SK-N-SH (cell line): ENCODE data around the gene TRMT1L. TPM values are rescaled to one million over a fixed set of nuclear protein-coding genes. Genes with fewer than 3 reads are reported as not detected.

ENCODE experiments used
- CTCF ChIA-PET: fragments of 300-600, 350-600 bp; formaldehyde crosslinking; extraction: SDS; loops from one replicate; lab custom pipeline; 2021; lab: Yijun Ruan, JAX
- POLR2A ChIA-PET: fragments of 350-600 bp; sonication (Branson Sonifier 250); formaldehyde crosslinking; extraction: SDS; loops from one replicate; lab custom pipeline; 2020; ENCODE audit warnings: antibody characterized with exemption, inconsistent platforms; lab: Yijun Ruan, JAX
- DNase-seq: peaks from one replicate; pipeline ENCODE4 v3.0.0; 2012
- H2AFZ ChIP-seq: fragments of 200-600 bp; sonication (generic); 2 replicates; pipeline ENCODE4 v1.8.1; 2016; ENCODE audit warnings: antibody characterized with exemption, mild to moderate bottlenecking, low read depth
- H3F3A ChIP-seq: fragments of 200-600 bp; sonication (generic); replicated peaks from 2 replicates; pipeline ENCODE3; 2016; ENCODE audit warnings: antibody characterized with exemption, mild to moderate bottlenecking; ENCODE audit not compliant: insufficient read depth
- H3K27ac ChIP-seq, 2 experiments: fragments of 200-500 bp in 1 of 2; fragments of 200-600 bp in 1 of 2; sonication (Bioruptor generic) in 1 of 2; sonication (generic), shearing (Covaris generic) in 1 of 2; 2 replicates each; pipeline versions ENCODE4 v1.5.1 to v1.6.1; 2014 to 2016; ENCODE audit warnings: low read depth in 2 of 2, inconsistent platforms in 1 of 2, low read length in 1 of 2, mild to moderate bottlenecking in 1 of 2, mixed read lengths in 1 of 2
- H3K27me3 ChIP-seq: fragments of 200-600 bp; sonication (generic), shearing (Covaris generic); 2 replicates; pipeline ENCODE4 v1.6.1; 2016; ENCODE audit warnings: mixed run types; ENCODE audit not compliant: insufficient read depth
- H3K36me3 ChIP-seq, 2 experiments: fragments of 200-500 bp in 1 of 2; fragments of 200-600 bp in 1 of 2; sonication (Bioruptor generic) in 1 of 2; sonication (generic) in 1 of 2; replicated peaks in 1 of 2; 2 replicates each; pipeline versions ENCODE3 to v1.5.1; 2014 to 2016; ENCODE audit warnings: low read length in 1 of 2, mild to moderate bottlenecking in 1 of 2; ENCODE audit not compliant: insufficient read depth in 2 of 2, control insufficient read depth in 1 of 2
- H3K4me1 ChIP-seq, 2 experiments: fragments of 200-500 bp in 1 of 2; fragments of 200-600 bp in 1 of 2; sonication (Bioruptor generic) in 1 of 2; sonication (generic), shearing (Covaris generic) in 1 of 2; 2 replicates each; pipeline versions ENCODE4 v1.5.1 to v1.6.1; 2014 to 2016; ENCODE audit warnings: low read depth in 1 of 2, low read length in 1 of 2, mixed run types in 1 of 2; ENCODE audit not compliant: insufficient read depth in 2 of 2, control insufficient read depth in 1 of 2
- H3K4me2 ChIP-seq: fragments of 200-600 bp; sonication (generic), shearing (Covaris generic); 2 replicates; pipeline ENCODE4 v1.6.1; 2017; ENCODE audit warnings: mixed run types
- H3K4me3 ChIP-seq, 2 experiments: fragments of 200-500 bp in 1 of 2; fragments of 200-600 bp in 1 of 2; sonication (Bioruptor generic) in 1 of 2; sonication (generic), shearing (Covaris generic) in 1 of 2; 2 replicates each; pipeline versions ENCODE4 v1.5.1 to v1.8.1; 2014 to 2016; ENCODE audit warnings: low read depth in 2 of 2, inconsistent platforms in 1 of 2, low read length in 1 of 2, mild to moderate bottlenecking in 1 of 2, mixed read lengths in 1 of 2, moderate library complexity in 1 of 2
- H3K79me2 ChIP-seq: fragments of 200-600 bp; sonication (generic); 2 replicates; pipeline ENCODE4 v1.8.1; 2017; ENCODE audit warnings: mild to moderate bottlenecking; ENCODE audit not compliant: insufficient read depth
- H3K9ac ChIP-seq: fragments of 200-600 bp; sonication (generic); 2 replicates; pipeline ENCODE4 v1.6.1; 2017; ENCODE audit warnings: mixed run types
- H3K9me2 ChIP-seq: fragments of 200-600 bp; sonication (generic); 2 replicates; pipeline ENCODE4 v1.6.1; 2017; ENCODE audit warnings: mixed run types
- H3K9me3 ChIP-seq: fragments of 200-600 bp; sonication (generic); 2 replicates; pipeline ENCODE4 v1.6.1; 2017; ENCODE audit warnings: mixed run types, mild to moderate bottlenecking, moderate library complexity
- H4K20me1 ChIP-seq: fragments of 200-600 bp; sonication (generic); 2 replicates; pipeline ENCODE4 v1.6.1; 2017; ENCODE audit warnings: mild to moderate bottlenecking, mixed run types; ENCODE audit not compliant: insufficient read depth
- CTCF ChIP-seq: fragments of 200-600 bp; sonication (generic); IDR thresholded peaks from 2 replicates; pipeline ENCODE4 v1.6.1; 2017; ENCODE audit warnings: antibody characterized with exemption, mild to moderate bottlenecking, moderate library complexity
- EP300 ChIP-seq, 2 experiments: IDR thresholded peaks; 2 replicates each; pipeline versions ENCODE4 v1.4.0 to v1.6.1; 2012; ENCODE audit warnings: borderline replicate concordance in 1 of 2, low read depth in 1 of 2, low read length in 1 of 2
- FOSL2 ChIP-seq: IDR thresholded peaks from 2 replicates; pipeline ENCODE4 v1.4.0; 2012; ENCODE audit warnings: low read depth, mild to moderate bottlenecking, moderate library complexity, borderline replicate concordance
- FOXJ3 ChIP-seq: sonication (generic); formaldehyde crosslinking; IDR thresholded peaks from 2 replicates; pipeline ENCODE4 v1.5.1; 2020; ENCODE audit warnings: mild to moderate bottlenecking, missing genetic modification reagents
- GABPA ChIP-seq: IDR thresholded peaks from 2 replicates; pipeline ENCODE4 v1.4.0; 2012; ENCODE audit warnings: low read depth, mild to moderate bottlenecking
- GATA2 ChIP-seq: sonication (generic); formaldehyde crosslinking; IDR thresholded peaks from 2 replicates; pipeline ENCODE4 v1.5.0; 2020; ENCODE audit warnings: mild to moderate bottlenecking, missing genetic modification reagents
- IRF3 ChIP-seq: fragments of 150-350 bp; IDR thresholded peaks from 2 replicates; pipeline ENCODE4 v1.6.1; 2016; ENCODE audit warnings: mild to moderate bottlenecking, low read depth, low read length
- JUND ChIP-seq: IDR thresholded peaks from 2 replicates; pipeline ENCODE4 v1.4.0; 2012
- MAX ChIP-seq: IDR thresholded peaks from 2 replicates; pipeline ENCODE4 v1.4.0; 2012; ENCODE audit warnings: low read depth
- MEF2A ChIP-seq: IDR thresholded peaks from 2 replicates; pipeline ENCODE4 v1.4.0; 2012; ENCODE audit warnings: low read depth, borderline replicate concordance
- MXI1 ChIP-seq: IDR thresholded peaks from 2 replicates; pipeline ENCODE4 v1.6.1; 2012; ENCODE audit warnings: mild to moderate bottlenecking, low read depth, low read length, improper control_type of control experiment
- NRF1 ChIP-seq: IDR thresholded peaks from 2 replicates; pipeline ENCODE4 v1.6.1; 2012; ENCODE audit warnings: low read depth, mild to moderate bottlenecking, low read length
- PBX3 ChIP-seq: IDR thresholded peaks from 2 replicates; pipeline ENCODE4; 2012
- RCOR1 ChIP-seq: fragments of 150-350 bp; IDR thresholded peaks from 2 replicates; pipeline ENCODE4 v1.6.1; 2017; ENCODE audit warnings: antibody characterized with exemption, low read length
- RFX5 ChIP-seq: IDR thresholded peaks from 2 replicates; pipeline ENCODE4 v1.6.1; 2012; ENCODE audit warnings: mild to moderate bottlenecking, improper control_type of control experiment, low read length
- RXRA ChIP-seq: IDR thresholded peaks from 2 replicates; pipeline ENCODE4 v1.4.0; 2012; ENCODE audit warnings: low read depth, mild to moderate bottlenecking, borderline replicate concordance
- SMC3 ChIP-seq: IDR thresholded peaks from 2 replicates; pipeline ENCODE4 v1.6.1; 2012; ENCODE audit warnings: low read depth, low read length, improper control_type of control experiment
- TCF12 ChIP-seq: IDR thresholded peaks from 2 replicates; pipeline ENCODE4 v1.4.0; 2012
- TEAD4 ChIP-seq: IDR thresholded peaks from 2 replicates; pipeline ENCODE4 v1.4.0; 2012; ENCODE audit warnings: mild to moderate bottlenecking, borderline replicate concordance; ENCODE audit not compliant: insufficient read depth
- ZBTB33 ChIP-seq: IDR thresholded peaks from 2 replicates; pipeline ENCODE4 v1.4.0; 2012; ENCODE audit warnings: low read depth, borderline replicate concordance
- WGBS: methylation state at CpG from one replicate; pipeline ENCODE4 v1.1.6; 2017; ENCODE audit warnings: low lambda C conversion rate; 5-methylcytosine and 5-hydroxymethylcytosine counted together
- polyA plus RNA-seq, 3 experiments: library from polyadenylated mRNA; depleted of rRNA; stranded (reverse); fragments of >200 nt; gene quantifications; 2 replicates each; pipeline ENCODE4 v1.2.3, GENCODE V29; 2012

Gene TRMT1L
- polyA plus RNA-seq, 1 of the 3 experiments (the other 2 are of a cell fraction): 12.2 TPM

GRCh38 chr1:185083818-185084217 lies 72.9 kb downstream of the TRMT1L start:
- H3K4me3 ChIP-seq: no peak overlapping the region
- no peak overlapping the region for H3K4me2 ChIP-seq
- CTCF ChIA-PET: interaction anchor here (1.3 kb wide), 1 partner anchor 87 kb away, joined by 3 read pairs; no protein-coding TSS in a partner anchor
- no peak for DNase-seq
- H3K27ac ChIP-seq: no peak overlapping the region
- no peaks in the 10 kb centered on the region for H3F3A ChIP-seq
- H3K9me2 ChIP-seq: 0 out of 2 replicates have a peak, but pooled peaks cover 3% of the 10 kb centered on the region
- H3K9ac ChIP-seq: no peak overlapping the region
- TF ChIP-seq SMC3: no peak
- no peak for TF ChIP-seq ZBTB33
- TF ChIP-seq NRF1: no peak
- no peak for TF ChIP-seq GABPA
- no peak for TF ChIP-seq JUND
- TF ChIP-seq GATA2 (CRISPR knock-in tag): no peak
- peaks cover 85% of the 10 kb centered on the region for H3K79me2 ChIP-seq
- no peak overlapping the region for H2AFZ ChIP-seq
- peaks cover 11 to 28% of the 10 kb centered on the region in 2 experiments for H3K36me3 ChIP-seq
- H3K9me3 ChIP-seq: no peaks in the 10 kb centered on the region
- POLR2A ChIA-PET: no interaction called here
- no peaks in the 10 kb centered on the region for H4K20me1 ChIP-seq
- H3K27me3 ChIP-seq: no peaks in the 10 kb centered on the region
- no peaks in the 10 kb centered on the region for H3K4me1 ChIP-seq
- 93% methylated on average over 2 of the region's 2 CpGs for WGBS

GRCh38 chr1:185080422-185080821 lies 76.3 kb downstream of the TRMT1L start:
- Histone ChIP-seq H3K9me2 (0 out of 2 replicates have a peak, but pooled peaks cover 3% of the 10 kb centered on the region), H4K20me1 (peaks cover 2% of the 10 kb centered on the region; the same call in 1 of the 2 replicates), H3K4me1 (no peaks in the 10 kb centered on the region), H2AFZ (no peak overlapping the region), H3K36me3 (peaks cover 0 to 4% of the 10 kb centered on the region in 2 experiments), H3K27ac (no peak overlapping the region), H3K4me2 (no peak overlapping the region), H3F3A (no peaks in the 10 kb centered on the region), H3K9me3 (no peaks in the 10 kb centered on the region), H3K79me2 (peaks cover 99% of the 10 kb centered on the region), H3K9ac (no peak overlapping the region), H3K27me3 (no peaks in the 10 kb centered on the region), H3K4me3 (no peak overlapping the region)
- TF ChIP-seq MEF2A: no peak
- TF ChIP-seq MAX: no peak
- no peak for TF ChIP-seq GATA2 (CRISPR knock-in tag)
- TF ChIP-seq TEAD4: no peak
- TF ChIP-seq FOSL2: no peak
- TF ChIP-seq PBX3: no peak
- TF ChIP-seq NRF1: no peak
- TF ChIP-seq IRF3: no peak
- TF ChIP-seq RXRA: no peak
- TF ChIP-seq CTCF: no peak
- no peak for TF ChIP-seq FOXJ3 (CRISPR knock-in tag)
- TF ChIP-seq TCF12: no peak
- TF ChIP-seq ZBTB33: no peak
- no peak for TF ChIP-seq MXI1
- no peak for TF ChIP-seq RCOR1
- no peak for TF ChIP-seq RFX5
- no peak for TF ChIP-seq JUND
- TF ChIP-seq EP300 (IDR thresholded peaks at IDR 0.05; ENCODE audit: borderline replicate concordance in 1 of 2, low read depth in 1 of 2, low read length in 1 of 2): no peak
- ChIA-PET CTCF (no interaction called here), POLR2A (no interaction called here)
- DNase-seq: no peak
